ENCODE measurements around the gene GTF2E1.
"Not testable (repeated sequence)": the region's sequence is repeated elsewhere in the genome, so short reads cannot be mapped to it uniquely, and the experiment has no call there.

GTF2E1 gene

DNA sequence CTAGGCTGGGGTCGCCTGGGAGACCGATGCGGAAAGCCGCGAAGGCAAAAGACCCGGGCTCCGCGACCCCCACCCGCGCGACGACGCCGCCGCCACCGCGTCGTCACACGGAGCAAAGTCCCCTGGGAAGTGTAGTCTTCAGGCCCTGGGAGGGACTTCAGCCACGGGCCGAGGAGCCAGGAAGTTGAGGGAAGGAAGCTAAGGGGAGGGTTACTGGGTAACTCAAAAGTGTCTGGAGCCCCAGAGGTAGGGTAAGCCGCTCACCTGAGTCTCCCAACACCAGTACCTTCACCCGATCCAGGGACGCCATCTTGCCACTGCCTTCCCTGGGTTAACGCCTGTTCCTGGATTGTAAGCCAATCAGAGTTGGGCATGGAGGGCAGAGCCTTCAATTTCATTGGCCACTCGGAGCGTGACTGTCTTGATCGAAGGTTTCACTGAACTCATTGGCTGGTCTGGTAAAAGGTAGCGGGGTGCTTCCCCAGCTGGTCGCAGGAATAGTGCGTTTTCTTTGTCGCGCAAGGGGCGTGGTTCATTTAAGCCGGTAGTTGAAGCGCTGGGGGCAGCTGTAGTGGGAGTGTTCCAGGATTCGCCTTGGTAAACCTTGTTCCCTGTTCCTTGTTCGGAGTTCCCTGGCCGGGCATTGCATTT, at the start of gene GTF2E1, which contains the start of gene RABL3:
Gene GTF2E1 (plus strand): TSS at position 547 of the 651 bp plus-strand sequence. CDS start 7,809 bp downstream, outside the sequence.
Gene RABL3 (minus strand): TSS at position 319 of the 651 bp plus-strand sequence. CDS start 9 bp downstream, at position 310.
- DNase-seq = peak; percentile 100

GRCh38 chr3:120693439-120694171, 48.9 kb upstream of the GTF2E1 start:
- no peak for DNase-seq

- no peak for DNase-seq
Observed at GRCh38 chr3:120699333-120699732, 43.2 kb upstream of the GTF2E1 start.

DNA sequence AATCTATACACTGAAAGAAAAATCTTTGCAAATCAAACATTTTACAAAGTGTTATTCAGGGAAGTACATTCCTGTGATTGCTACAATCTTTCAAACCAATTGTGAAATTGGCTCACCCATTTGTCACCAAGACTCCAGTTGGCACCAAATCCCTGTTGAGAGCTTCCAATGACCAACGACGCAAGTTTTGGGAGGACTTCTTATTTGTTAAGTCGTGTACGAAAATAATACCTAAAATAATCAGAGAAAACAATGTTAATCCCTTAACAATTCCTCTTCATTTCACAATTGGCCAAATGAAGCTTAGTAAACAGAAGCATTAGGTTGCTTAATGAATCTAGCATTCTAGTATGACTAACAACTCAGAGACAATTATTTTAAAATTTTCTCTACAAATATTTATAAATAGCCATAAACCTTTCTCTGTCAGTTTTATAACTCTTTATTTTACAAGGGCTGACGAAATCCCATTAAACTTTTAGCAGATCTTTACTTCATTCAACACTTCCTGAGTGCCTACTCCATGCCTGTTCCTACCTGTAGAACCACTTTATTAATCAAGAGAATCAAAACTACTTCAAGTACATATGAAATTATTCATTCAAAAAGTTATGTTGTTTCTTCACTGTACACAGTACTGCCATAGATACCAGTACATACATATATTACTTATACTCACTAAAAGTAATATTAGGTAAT, 36.5 kb upstream of the GTF2E1 start:
- DNase-seq = no peak

DNA sequence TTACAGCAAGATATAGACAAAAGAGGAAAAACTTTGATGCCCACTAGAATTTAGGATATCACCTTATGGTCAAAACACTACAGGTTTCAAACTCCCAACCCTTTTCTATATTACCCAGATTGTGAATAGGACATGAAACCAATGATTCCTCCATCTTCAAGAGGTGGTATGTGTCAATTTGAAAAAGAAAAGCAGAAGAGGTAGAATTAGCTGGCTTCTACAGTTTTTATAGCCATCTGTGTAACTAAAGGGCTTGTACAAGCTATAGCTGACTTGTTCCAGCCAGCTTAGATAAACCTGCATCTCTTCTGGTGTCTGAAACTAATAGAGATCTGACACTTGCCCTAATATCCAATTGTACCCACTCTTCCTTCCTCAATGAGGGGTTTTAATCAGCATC, 35.6 kb upstream of the GTF2E1 start:
- no peak for DNase-seq

DNA sequence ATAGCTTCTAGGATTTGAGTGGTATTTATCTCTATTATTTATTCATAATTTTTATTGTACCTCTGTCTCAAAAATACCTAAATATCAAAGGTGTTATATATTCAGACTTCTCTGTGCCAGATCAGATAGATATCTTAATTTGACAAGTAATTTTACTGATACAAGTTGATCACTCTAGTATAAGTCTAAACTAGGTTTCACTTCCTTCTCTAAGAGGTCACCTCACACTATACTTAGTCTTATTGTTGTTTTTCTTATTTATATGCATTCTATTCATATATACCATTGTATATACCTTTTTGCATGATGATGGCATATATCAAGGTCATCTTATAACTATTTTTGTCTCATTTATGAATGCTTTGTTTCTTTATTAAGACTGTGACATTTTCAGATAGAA, 34.1 kb upstream of the GTF2E1 start:
- no peak for DNase-seq

DNA sequence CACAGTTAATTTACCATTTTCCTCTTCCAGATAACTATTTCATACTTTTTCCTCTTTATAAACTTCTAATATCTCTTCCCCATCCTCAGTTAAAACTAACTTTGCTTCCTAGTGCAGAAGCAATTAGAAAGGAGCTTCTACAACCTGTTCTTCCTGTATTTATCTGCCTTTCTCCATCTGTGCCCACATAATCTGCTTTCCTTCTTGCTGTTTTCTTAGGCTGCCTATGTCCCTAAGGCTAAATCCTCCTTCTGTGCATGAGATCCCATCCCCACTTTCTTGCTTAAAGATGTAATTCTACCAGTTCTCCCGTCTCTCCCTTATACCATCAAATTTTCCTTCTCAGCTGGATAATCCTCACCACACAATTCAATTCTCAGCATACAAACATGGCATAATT, 32.2 kb upstream of the GTF2E1 start:
- DNase-seq = no peak

DNA sequence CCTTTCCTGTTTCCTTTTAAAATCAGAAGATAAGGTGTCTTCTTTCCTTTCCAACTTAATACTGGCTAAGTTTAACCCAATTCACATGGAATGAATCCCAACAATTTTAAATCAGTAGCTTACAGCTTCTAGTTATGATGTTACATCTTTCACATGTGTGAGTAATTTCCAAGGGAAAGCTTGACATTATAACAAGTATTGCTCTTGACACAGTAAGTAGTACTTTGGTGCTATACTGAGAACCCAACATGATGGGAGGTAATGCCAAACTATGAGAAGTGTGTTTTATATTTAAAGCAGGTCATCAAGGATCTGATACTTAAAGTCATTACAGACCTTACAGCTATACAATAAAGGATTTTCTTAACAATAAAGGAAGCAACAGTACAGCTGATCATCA, 29.3 kb upstream of the GTF2E1 start:
- no peak for DNase-seq

DNA sequence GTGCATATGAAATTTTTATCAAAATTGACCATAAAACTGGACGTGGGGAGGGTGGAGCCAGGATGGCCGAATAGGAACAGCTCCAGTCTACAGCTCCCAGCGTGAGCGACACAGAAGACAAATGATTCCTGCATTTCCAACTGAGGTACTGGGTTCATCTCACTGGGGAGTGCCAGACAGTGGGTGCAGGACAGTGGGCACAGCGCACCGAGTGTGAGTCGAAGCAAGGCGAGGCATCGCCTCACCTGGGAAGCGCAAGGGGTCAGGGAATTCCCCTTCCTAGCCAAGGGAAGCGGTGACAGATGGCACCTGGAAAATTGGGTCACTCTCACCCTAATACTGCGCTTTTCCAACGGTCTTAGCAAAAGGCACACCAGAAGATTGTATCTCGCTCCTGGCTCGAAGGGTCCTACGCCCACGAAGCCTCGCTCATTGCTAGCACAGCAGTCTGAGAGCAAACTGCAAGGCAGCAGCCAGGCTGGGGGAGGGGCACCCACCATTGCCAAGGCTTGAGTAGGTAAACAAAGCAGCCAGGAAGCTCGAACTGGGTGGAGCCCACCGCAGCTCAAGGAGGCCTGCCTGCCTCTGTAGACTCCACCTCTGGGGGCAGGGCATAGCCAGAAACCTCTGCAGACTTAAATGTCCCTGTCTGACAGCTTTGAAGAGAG, 23.2 kb upstream of the GTF2E1 start:
- peak; percentile 4 for DNase-seq

DNA sequence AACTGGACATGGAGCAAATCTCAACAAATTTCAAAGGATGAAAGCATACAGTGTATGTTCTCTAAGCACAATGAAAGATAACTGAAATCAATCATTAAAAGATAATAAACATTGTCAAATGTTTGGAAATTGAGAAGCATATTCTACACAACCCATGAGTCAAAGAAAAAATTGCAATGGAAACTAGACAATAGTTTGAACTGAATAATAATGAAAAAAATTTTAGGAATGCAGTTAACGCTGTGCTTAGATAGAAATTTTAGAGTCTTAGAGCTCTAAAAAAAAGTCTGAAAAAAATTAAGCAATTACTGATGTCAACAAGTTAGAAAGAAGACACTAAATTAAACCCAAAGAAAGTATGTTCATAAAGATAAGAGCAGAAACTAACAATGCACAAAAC, 15.8 kb upstream of the GTF2E1 start:
- no peak for DNase-seq

DNA sequence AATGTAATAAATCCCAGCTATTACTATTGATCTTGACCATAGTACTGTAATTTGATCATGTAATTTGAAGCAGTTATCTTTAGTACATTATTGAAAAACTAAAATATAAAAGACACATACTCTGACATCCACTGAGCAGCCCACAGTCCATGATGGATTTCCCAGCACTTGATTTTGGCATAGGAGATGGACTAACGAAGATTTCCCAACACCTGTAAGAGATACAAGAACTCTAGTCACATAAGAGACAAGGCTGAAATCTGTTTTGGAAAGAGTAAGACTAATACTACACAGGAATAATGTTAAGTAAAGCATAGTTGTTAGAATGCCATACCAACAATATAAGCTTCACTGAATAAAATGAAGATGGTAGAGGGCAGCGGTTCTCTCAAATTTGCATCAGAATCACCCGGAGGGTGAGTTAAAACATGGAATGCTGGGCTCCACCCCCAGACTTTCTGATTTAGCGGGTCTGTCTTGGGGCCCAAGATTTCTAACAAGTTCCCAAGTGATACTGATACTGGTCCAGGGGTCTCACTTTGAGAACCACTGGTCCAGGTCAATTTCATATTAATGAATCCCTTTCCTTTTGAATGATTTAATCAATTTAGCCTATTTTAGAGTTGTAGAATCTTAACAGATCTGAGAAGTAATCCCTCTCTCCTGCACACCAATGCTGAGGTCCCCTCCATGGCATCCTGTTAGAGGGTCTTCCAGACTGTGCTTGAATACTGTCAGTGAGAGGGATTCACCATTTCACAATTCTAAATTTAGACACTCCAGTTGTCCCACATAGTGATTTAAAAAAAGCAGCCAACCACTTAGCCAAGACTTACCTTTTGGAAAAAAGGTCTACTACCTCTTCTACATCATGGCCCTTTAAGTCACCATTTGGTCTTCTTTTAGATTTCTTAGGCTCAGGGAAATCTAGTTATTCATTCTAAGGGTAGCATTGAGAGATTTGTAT, 11.7 kb upstream of the GTF2E1 start:
- no peak for DNase-seq

GRCh38 chr3:120738006-120738405, 4.5 kb upstream of the GTF2E1 start:
- DNase-seq = not testable (repeated sequence)

GRCh38 chr3:120741320-120741719, 1.2 kb upstream of the GTF2E1 start:
- DNase-seq = peak; percentile 30

- DNase-seq = peak; percentile 69
Observed at GRCh38 chr3:120741837-120742197, 727 bp upstream of the GTF2E1 start.

GRCh38 chr3:120742849-120743365, 363 bp downstream of the GTF2E1 start:
- DNase-seq = no peak

GRCh38 chr3:120743556-120744195, 1.1 kb downstream of the GTF2E1 start:
- DNase-seq = peak; percentile 13

DNA sequence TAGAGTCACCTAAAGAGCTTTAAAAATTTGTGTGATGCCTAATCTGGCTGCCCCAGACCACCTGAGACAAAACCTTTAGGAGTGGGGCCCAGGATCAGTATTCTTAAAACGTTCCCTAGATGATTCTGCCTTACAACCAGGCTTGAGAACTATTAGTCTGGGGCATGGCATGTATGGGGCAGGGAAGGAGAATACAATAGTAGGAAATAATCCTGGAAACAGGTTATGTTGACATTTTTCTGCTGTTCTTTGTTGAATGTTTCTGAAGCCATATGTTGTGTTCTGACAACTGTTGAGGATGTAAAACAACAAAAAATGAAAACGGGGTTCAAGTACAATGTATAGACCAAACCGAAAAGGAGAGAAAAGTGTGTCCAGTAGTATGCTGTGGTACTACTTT, 2.9 kb downstream of the GTF2E1 start:
- no peak for DNase-seq

GRCh38 chr3:120749843-120750242, 7.3 kb downstream of the GTF2E1 start:
- DNase-seq = no peak

- no peak for DNase-seq
Observed at GRCh38 chr3:120752230-120752629, 9.7 kb downstream of the GTF2E1 start.

- DNase-seq = no peak
Observed at GRCh38 chr3:120752865-120753264, 10.3 kb downstream of the GTF2E1 start.

- no peak for DNase-seq
Observed at GRCh38 chr3:120753810-120754209, 11.3 kb downstream of the GTF2E1 start.

Measured in hematopoietic multipotent progenitor cell treated with erythropoietin and hydrocortisone succinate and interleukin-3 and kit ligand, for 8 days (in vitro differentiated cells).